ENCODE data around the gene BCL7B. TPM values are rescaled to one million over a fixed set of nuclear protein-coding genes. Genes with fewer than 3 reads are reported as not detected.

BCL7B gene
- total and polyA plus RNA-seq, 2 of the 13 experiments (the other 11 are each of a cell fraction or from before 2014, with no cell fraction given) = 24.3 to 38.2 TPM

DNA sequence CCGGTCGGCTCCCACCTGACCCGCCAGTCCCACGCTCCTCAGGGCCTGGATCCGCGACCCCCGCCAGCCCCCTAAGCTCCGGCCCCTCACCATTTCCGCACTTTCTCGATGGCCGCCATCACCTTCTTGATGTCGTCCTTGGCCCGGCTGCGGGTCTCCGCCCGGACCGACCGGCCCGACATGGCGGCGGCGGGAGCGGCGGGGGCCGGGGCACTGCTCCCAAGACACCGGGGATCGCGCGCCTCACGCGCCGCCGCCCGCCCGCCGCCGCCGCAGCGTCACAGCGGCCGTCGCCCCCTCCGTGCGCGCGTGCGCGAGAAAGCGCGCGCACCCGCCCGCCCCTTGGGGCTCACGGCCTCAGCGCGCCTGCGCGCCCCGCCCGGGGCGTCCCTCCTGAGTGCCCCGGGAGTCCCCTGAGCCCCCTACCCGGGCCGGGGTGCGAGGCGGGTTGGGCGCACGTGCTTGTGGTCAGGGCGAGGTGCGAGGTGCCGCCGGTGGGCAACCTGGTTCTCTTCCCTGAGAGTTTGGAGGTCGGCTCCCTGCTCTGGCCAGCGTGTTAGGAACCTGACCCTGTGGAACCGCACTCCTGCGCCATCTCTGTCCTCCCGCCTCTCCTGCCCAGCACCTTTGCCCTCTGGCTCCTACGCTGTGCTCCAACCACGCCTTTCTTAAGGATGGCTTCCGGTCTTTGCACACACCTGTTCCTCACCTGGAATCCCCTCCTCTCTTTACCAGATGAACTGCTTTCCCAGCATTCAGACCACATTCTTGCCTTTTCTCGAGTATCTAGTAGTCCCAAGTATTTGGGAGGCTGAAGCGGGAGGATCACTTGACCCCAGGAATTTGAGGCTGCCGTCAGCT lies at the start of gene BCL7B (continued):
- peak; percentile 96; the same call in 1 of the 2 replicates for TF ChIP-seq ZC3H13 (CRISPR knock-in tag; IDR thresholded peaks at IDR 0.05)
- peak; percentile 72; the same call in 1 of the 2 replicates for TF ChIP-seq ZNF616 (CRISPR knock-in tag; IDR thresholded peaks at IDR 0.05; ENCODE audit: low read depth)
- TF ChIP-seq ARNT2 (CRISPR knock-in tag; IDR thresholded peaks at IDR 0.05; ENCODE audit: low read depth) = peak; percentile 97
- no peak for TF ChIP-seq FOXA1 (IDR thresholded peaks at IDR 0.05)
- no peak for TF ChIP-seq FOXA1 (CRISPR knock-in tag; IDR thresholded peaks at IDR 0.05)
- no peak; the same call in 1 of the 2 replicates for TF ChIP-seq ZNF589 (CRISPR knock-in tag; conservative IDR thresholded peaks at IDR 0.05)
- TF ChIP-seq, protein P1, sequence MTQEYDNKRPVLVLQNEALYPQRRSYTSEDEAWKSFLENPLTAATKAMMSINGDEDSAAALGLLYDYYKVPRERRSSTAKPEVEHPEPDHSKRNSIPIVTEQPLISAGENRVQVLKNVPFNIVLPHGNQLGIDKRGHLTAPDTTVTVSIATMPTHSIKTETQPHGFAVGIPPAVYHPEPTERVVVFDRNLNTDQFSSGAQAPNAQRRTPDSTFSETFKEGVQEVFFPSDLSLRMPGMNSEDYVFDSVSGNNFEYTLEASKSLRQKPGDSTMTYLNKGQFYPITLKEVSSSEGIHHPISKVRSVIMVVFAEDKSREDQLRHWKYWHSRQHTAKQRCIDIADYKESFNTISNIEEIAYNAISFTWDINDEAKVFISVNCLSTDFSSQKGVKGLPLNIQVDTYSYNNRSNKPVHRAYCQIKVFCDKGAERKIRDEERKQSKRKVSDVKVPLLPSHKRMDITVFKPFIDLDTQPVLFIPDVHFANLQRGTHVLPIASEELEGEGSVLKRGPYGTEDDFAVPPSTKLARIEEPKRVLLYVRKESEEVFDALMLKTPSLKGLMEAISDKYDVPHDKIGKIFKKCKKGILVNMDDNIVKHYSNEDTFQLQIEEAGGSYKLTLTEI (CRISPR knock-in tag; conservative IDR thresholded peaks at IDR 0.05) = no peak
- TF ChIP-seq MTF1 (CRISPR knock-in tag; IDR thresholded peaks at IDR 0.05) = peak; percentile 83; the same call in 1 of the 2 replicates
- TF ChIP-seq, protein P2, sequence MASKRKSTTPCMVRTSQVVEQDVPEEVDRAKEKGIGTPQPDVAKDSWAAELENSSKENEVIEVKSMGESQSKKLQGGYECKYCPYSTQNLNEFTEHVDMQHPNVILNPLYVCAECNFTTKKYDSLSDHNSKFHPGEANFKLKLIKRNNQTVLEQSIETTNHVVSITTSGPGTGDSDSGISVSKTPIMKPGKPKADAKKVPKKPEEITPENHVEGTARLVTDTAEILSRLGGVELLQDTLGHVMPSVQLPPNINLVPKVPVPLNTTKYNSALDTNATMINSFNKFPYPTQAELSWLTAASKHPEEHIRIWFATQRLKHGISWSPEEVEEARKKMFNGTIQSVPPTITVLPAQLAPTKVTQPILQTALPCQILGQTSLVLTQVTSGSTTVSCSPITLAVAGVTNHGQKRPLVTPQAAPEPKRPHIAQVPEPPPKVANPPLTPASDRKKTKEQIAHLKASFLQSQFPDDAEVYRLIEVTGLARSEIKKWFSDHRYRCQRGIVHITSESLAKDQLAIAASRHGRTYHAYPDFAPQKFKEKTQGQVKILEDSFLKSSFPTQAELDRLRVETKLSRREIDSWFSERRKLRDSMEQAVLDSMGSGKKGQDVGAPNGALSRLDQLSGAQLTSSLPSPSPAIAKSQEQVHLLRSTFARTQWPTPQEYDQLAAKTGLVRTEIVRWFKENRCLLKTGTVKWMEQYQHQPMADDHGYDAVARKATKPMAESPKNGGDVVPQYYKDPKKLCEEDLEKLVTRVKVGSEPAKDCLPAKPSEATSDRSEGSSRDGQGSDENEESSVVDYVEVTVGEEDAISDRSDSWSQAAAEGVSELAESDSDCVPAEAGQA (IDR thresholded peaks at IDR 0.05; ENCODE audit: low read depth) = no peak
- TF ChIP-seq, protein P2 (CRISPR knock-in tag; IDR thresholded peaks at IDR 0.05; ENCODE audit: borderline replicate concordance) = peak; percentile 97; the same call in 1 of the 2 replicates
- TF ChIP-seq, protein P3, sequence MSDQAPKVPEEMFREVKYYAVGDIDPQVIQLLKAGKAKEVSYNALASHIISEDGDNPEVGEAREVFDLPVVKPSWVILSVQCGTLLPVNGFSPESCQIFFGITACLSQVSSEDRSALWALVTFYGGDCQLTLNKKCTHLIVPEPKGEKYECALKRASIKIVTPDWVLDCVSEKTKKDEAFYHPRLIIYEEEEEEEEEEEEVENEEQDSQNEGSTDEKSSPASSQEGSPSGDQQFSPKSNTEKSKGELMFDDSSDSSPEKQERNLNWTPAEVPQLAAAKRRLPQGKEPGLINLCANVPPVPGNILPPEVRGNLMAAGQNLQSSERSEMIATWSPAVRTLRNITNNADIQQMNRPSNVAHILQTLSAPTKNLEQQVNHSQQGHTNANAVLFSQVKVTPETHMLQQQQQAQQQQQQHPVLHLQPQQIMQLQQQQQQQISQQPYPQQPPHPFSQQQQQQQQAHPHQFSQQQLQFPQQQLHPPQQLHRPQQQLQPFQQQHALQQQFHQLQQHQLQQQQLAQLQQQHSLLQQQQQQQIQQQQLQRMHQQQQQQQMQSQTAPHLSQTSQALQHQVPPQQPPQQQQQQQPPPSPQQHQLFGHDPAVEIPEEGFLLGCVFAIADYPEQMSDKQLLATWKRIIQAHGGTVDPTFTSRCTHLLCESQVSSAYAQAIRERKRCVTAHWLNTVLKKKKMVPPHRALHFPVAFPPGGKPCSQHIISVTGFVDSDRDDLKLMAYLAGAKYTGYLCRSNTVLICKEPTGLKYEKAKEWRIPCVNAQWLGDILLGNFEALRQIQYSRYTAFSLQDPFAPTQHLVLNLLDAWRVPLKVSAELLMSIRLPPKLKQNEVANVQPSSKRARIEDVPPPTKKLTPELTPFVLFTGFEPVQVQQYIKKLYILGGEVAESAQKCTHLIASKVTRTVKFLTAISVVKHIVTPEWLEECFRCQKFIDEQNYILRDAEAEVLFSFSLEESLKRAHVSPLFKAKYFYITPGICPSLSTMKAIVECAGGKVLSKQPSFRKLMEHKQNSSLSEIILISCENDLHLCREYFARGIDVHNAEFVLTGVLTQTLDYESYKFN (CRISPR knock-in tag; conservative IDR thresholded peaks at IDR 0.05) = peak; percentile 37; the same call in 1 of the 2 replicates
- TF ChIP-seq, protein P4, sequence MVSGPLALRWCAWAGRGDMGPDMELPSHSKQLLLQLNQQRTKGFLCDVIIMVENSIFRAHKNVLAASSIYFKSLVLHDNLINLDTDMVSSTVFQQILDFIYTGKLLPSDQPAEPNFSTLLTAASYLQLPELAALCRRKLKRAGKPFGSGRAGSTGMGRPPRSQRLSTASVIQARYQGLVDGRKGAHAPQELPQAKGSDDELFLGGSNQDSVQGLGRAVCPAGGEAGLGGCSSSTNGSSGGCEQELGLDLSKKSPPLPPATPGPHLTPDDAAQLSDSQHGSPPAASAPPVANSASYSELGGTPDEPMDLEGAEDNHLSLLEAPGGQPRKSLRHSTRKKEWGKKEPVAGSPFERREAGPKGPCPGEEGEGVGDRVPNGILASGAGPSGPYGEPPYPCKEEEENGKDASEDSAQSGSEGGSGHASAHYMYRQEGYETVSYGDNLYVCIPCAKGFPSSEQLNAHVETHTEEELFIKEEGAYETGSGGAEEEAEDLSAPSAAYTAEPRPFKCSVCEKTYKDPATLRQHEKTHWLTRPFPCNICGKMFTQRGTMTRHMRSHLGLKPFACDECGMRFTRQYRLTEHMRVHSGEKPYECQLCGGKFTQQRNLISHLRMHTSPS (CRISPR knock-in tag; IDR thresholded peaks at IDR 0.05; ENCODE audit: low read depth) = peak; percentile 60; the same call in 1 of the 2 replicates
- TF ChIP-seq ATF7 (IDR thresholded peaks at IDR 0.05) = no peak
- TF ChIP-seq ATF7 (CRISPR knock-in tag; IDR thresholded peaks at IDR 0.05) = no peak
- peak; percentile 27; the same call in 1 of the 2 replicates for TF ChIP-seq NR2F2 (IDR thresholded peaks at IDR 0.05; ENCODE audit: borderline replicate concordance, low read depth)
- no peak for TF ChIP-seq RAD21 (CRISPR knock-in tag; IDR thresholded peaks at IDR 0.05)
